GM12892 (cell line): ENCODE results near the gene CPED1.

ENCODE experiments used
- POLR2A ChIP-seq: IDR thresholded peaks from 2 replicates; pipeline ENCODE4 v1.6.1; 2011; ENCODE audit warnings: low read depth, low read length, control low read depth
- POLR2AphosphoS5 ChIP-seq: IDR thresholded peaks from 2 replicates; pipeline ENCODE4 v1.6.1; 2011; ENCODE audit warnings: low read depth, low read length, control low read depth
- TAF1 ChIP-seq: IDR thresholded peaks from 2 replicates; pipeline ENCODE4 v1.6.1; 2011; ENCODE audit warnings: low read depth, mild to moderate bottlenecking, control low read depth, low read length, borderline replicate concordance

- TF ChIP-seq POLR2A (no peak), POLR2AphosphoS5 (no peak), TAF1 (no peak)
Measured at GRCh38 chr7:120998520-120998919, 10.0 kb downstream of the CPED1 start.
